GM18505 (cell line): ENCODE measurements around the gene TYRP1.
"Not testable (repeated sequence)": the region's sequence is repeated elsewhere in the genome, so short reads cannot be mapped to it uniquely, and the experiment has no call there.

Source experiments
- ATAC-seq: cut with Tn5 transposase; IDR thresholded peaks from one replicate; pipeline ENCODE4 v1.9.1; 2021; ENCODE audit not compliant: unreplicated experiment
- POLR2A ChIP-seq: IDR thresholded peaks from 4 replicates; pipeline ENCODE4 v1.6.1; 2011; ENCODE audit warnings: borderline replicate concordance; ENCODE audit not compliant: insufficient read depth, insufficient read length; ENCODE audit errors: extremely low read depth

Gene TYRP1, protein sequence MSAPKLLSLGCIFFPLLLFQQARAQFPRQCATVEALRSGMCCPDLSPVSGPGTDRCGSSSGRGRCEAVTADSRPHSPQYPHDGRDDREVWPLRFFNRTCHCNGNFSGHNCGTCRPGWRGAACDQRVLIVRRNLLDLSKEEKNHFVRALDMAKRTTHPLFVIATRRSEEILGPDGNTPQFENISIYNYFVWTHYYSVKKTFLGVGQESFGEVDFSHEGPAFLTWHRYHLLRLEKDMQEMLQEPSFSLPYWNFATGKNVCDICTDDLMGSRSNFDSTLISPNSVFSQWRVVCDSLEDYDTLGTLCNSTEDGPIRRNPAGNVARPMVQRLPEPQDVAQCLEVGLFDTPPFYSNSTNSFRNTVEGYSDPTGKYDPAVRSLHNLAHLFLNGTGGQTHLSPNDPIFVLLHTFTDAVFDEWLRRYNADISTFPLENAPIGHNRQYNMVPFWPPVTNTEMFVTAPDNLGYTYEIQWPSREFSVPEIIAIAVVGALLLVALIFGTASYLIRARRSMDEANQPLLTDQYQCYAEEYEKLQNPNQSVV

DNA sequence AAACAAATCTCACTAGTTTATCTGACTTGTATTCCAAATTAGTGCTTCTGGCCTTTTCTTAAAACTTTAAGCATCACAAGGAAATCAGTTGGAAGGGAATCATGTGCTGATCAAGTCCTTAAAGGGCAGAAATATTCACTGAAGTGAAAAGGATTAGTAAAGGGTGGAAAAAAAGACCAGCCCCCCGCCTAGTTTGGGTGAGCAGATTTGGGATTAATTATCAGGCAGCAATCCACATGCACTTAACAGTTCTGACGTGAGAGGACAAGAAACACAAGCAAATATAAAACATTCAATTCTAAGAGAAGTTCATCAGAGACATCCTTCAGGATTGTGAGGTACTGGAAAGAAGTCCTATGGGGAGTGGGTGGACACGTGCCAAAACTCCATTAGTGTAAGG is at the start of gene TYRP1:
Gene TYRP1, plus strand, starts transcription at position 245 of the 400 bp plus-strand sequence. CDS start 612 bp downstream, outside the sequence.
- TF ChIP-seq POLR2A = no peak
- ATAC-seq = no peak

DNA sequence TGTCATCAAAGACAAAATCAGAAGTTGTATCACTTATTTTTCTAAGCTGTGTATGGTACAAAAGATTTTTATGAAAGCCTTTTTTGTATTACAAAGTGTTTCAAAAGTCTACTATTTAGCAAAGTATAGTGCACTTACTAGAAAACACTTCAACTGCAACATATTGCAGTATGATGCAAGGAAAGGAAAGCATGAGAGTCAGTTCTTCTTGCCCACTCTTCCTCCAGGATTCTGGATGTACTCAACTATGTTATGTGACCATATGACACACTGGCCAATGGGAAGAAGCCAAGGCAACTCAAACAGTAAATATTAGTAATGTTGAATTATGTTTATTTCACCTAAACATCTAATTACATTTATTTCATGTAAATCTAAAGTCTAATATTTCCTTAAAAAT is 49.5 kb upstream of the TYRP1 start:
- no peak for TF ChIP-seq POLR2A
- ATAC-seq = no peak

DNA sequence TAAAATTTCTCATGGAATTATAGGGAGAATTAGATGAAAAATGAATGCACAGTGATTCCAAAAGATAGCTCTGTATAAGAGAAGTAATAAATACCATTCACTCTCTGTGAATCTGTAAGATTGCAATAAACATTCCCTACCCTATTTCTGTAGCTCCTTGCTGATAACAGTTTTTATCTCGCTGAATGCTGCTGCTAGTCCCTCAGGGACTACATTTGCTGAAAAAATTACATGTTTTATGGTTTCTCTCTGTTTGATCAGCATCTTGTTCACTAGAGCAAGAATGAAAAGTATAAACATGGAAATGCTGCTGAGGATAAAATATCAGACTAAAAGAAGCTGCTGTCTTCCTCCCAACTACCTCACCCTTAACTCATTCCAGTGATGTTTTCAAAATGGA is 44.3 kb upstream of the TYRP1 start:
- no peak for ATAC-seq

DNA sequence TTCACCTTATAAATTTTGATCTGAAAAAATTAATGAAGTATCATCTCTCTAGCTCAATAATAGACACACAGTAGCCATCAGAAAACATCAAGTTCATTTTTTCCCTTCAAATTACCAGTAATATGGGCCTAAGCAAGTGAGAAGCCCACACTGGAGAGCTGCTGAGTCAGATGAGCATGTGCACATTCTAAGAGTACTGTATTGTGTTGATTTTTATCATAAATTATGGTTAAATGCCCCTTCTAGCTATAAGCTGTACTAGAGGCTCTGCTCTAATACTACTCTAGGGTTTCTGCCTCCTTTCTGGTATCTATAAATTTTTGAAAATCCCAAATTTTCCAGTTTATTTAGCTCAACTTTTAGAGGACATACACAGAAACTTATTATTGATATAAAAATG is 42.1 kb upstream of the TYRP1 start:
- no peak for TF ChIP-seq POLR2A
- ATAC-seq = no peak

More for the DNA sequence above, 44.3 kb upstream of the TYRP1 start:
- TF ChIP-seq POLR2A = no peak

DNA sequence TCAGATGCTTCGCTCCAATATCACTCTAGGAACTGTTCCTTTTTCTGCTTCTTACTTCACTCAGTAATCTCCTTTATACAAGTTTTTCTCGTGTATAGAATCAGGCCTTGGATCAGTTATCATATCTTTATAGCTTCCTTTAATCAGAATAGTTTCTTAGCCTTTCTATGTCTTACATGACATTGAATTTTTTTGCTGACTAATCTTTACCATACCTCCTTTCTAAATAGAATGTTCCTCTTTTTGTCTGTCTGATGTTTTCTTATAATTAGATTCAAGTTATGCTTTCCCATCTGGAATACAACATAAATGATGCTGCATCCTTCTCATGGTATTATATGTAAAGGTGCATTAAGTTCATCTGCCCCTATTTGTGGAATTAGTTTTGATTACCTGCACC is 40.2 kb upstream of the TYRP1 start:
- ATAC-seq = no peak
- no peak for TF ChIP-seq POLR2A

DNA sequence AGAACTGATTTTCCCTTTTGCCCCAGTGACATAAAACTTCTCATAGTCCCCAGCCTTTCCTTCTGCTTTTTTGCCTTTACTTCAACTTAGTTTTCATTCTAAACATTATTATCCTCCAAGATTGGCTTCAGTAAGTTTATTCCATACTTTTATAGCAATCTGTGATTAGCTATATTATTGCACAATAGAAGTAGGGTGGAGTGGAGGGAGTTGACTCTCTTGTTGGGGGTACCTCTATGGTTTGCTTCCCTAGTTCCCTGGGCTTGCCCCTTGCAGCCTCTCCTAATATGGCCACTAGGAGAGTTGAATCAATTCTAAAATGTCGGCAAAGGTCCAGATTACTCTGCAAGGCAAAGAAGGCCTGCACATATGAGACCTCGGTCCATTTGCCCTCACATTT is 36.4 kb upstream of the TYRP1 start:
- TF ChIP-seq POLR2A = no peak
- no peak for ATAC-seq

DNA sequence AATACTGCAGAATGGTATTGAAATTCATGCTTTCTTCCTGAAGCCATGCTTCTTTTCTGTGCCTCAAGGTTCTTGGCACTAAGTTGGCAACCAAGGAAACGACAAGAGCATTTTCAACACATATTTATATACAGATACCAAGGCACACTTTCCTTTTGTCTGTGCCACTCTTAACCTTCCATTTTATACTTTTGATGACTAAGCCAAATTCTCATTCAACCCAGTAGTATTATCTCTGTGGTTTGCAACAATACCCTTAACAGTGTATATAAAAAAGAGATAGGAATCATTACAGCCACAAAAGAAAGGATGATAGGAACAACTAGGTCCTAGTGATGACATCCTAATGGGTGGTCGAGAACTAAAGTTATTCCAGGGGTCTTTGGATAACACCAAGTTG is 36.0 kb upstream of the TYRP1 start:
- no peak for ATAC-seq
- no peak for TF ChIP-seq POLR2A

DNA sequence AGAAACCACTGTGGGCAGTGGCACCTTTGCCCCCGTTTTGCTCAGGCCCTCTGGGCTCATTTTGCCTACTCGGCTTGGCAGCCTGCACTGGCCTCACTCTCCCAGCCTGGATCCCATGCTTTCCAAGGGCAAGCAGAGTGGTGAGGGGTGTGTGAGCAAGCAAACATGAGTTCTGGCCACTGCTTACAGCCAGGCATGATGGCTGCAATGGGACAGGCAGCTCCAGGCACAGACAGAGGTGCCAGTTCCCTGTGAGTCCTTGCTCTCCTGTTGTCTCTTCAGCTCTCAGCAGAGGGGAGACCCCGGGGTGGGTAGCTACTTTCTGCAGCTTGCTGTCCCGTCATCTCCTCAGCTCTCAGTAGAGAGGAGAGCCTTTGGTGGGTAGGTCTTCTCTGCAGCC is 35.2 kb upstream of the TYRP1 start:
- no peak for TF ChIP-seq POLR2A
- ATAC-seq = no peak

DNA sequence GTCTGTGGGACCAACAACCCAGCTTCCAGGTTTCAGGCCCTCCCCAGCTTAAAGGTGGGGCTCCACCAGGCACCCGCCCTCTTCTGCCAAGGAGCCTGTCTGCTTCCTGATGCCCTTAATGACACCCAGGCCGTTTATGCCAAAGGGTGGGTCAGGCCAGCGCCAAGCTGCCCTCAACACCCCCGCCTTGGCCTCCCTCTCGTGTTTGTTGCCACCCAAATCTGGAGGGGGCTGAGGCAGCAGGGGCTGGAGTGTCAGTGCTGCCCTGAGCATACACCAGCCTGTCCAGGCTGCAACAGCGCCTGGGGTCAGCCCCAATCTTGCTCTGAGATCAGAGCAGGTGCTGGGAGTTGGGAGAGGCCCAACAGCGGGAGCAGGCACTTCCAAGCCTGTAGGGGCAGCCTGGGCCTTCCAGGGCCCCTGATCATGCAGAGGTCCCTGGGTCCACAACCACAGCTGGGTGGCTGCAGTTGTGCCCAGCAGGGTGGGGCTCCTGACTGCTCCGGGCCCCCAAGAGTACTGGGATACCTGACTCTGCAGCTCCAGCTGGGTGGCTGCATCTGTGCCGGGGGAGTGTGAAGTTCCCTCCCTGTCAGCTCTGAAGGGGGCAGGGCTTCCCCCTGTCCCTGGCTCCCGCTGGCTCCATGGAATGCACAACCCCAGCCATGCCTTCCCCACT is 34.5 kb upstream of the TYRP1 start:
- no peak for ATAC-seq
- TF ChIP-seq POLR2A = no peak

DNA sequence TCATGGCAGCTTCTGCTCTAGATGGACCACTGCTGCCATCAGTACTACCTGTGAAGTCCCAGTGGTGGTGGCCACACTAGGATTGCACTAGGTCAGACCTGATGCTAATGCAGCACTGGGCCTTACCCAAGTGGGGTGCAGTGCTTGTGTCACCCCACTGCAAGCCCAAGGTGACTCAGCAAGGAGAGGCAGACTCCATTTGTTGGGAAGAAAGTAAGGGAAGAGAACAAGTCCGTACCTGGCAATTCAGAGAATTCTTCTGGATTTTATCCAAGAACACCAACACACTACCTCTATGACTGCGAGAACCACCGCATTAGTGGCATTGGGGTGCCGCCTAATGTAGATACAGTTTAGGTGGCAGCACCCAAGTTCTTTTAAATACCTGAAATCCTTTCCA is 34.0 kb upstream of the TYRP1 start:
- no peak for ATAC-seq
- TF ChIP-seq POLR2A = no peak

DNA sequence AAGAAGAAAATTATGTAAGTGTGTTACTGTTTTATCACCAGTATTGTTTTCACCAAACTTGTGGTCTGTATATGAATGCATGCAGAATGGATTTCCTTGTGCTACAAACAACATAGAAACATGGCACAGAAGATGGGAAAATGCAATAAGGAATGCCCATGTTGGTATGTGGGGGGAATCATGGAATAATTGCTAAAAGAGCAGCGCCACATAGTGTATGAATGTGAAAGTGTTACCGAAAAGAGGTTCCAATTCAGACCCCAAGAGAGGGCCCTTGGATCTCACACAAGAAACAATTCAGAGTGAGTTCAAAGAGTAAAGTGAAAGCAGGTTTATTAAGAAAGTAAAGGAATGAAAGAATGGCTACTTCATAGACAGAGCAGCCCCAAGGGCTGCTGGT is 26.4 kb upstream of the TYRP1 start:
- no peak for TF ChIP-seq POLR2A
- no peak for ATAC-seq

DNA sequence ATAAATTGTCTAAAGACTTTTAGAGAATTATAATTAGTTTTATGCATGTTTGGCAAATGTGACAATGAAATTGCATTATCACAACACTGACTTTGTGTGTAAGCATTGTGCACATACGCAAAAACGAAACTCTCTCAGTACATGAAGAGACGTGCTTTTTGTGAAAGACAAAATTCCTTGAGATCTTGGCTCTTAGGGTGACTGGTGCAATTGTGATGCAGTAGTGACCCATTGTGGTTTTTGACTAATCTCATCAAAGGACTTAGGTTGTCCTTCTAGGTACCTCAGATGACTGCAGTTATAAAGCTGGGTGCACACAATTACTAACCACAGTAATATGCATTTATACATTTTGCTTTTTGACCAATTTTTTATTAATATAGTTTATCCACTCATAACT is 25.3 kb upstream of the TYRP1 start:
- ATAC-seq = no peak
- no peak for TF ChIP-seq POLR2A

DNA sequence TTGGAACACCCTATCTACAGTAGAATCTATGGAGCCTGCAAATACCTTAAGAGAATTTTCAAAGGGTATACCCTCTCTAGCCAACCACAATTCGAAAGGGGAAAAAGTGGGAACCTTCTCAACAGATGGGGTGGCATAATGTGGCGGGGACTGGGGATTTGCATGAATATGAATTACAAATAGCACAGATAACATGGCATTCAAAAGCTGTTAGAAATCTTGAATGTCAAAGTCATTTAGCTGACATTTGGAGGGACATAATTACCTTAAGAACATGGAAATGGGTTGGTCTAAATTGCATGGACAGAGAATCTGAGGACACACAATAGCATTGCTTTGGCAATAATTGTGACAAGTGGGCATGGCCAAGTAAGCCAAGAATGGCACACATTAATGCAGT is 23.2 kb upstream of the TYRP1 start:
- no peak for ATAC-seq
- TF ChIP-seq POLR2A = no peak

DNA sequence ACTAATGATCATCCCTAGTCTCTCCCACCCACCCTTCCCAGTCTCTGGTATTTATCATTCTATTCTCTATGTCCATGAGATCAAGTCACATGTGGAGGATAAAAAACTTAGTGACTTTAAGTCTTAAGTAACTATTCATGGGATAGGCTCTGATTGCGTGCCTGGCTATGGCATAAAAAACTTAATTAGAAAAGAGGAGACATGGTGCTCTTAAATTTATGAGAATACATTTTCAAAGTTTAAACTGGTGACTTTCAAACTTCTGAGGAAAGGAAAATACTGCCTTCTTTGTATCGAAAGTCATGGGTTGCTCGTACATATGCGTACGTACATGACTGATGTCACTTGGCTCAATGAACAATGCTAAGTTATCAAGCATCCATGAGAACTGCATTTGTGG is 18.2 kb upstream of the TYRP1 start:
- TF ChIP-seq POLR2A = no peak
- no peak for ATAC-seq

DNA sequence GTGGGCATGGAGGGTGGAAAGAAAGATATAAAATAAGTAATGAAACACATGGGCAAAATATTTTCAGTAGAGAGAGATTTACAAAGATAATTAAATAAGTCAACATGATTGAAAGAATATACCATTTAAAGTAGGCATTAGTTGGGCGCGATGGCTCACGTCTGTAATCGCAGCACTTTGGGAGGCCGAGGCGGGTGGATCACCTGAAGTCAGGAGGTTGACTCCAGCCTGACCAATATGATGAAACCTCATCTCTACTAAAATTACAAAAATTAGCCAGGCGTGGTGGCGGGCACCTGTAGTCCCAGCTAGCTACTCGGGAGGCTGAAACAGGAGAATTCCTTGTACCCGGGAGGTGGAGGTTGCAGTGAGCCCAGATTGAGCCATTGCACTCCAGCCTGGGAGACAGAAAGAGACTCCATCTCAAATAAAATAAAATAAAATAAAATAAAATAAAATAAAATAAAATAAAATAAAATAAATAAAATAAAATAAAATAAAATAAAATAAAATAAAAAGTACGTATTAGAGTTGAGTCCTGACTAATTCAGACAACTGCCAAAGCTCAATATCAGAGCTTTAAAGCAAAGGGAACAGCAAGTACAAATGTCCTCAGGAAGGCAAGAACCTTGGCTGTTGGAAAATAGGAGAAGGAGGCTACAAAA is 15.6 kb upstream of the TYRP1 start:
- not testable (repeated sequence) for ATAC-seq
